Stimulated activated CD4-positive, alpha-beta T cell treated with anti-CD3 and anti-CD28 coated beads, Interleukin-4, amount 100 ng/mL, for 48 hours (primary cell): Measurements from ENCODE around the gene FXYD7.
"Not testable (repeated sequence)": the region's sequence is repeated elsewhere in the genome, so short reads cannot be mapped to it uniquely, and the experiment has no call there.

ENCODE experiments used
- DNase-seq, 2 donors: peaks; one replicate each; pipeline ENCODE4 v3.0.0-alpha.2; 2020; ENCODE audit warnings: low read depth in 2 of 2

Gene FXYD7

GRCh38 chr19:35144600-35145436 lies 1.8 kb downstream of the FXYD7 start:
- no peak for DNase-seq

GRCh38 chr19:35146746-35147459 lies 3.8 kb downstream of the FXYD7 start:
- DNase-seq: no peak

GRCh38 chr19:35149463-35149862 lies 6.4 kb downstream of the FXYD7 start:
- DNase-seq: no peak

GRCh38 chr19:35150445-35150844 lies 7.4 kb downstream of the FXYD7 start:
- DNase-seq: no peak

- DNase-seq: no peak
These were observed 8.4 kb downstream of the FXYD7 start for GRCh38 chr19:35151273-35152065.

GRCh38 chr19:35153129-35153522 lies 10.1 kb downstream of the FXYD7 start:
- not testable (repeated sequence) for DNase-seq

- DNase-seq: peak; percentile 79 to 80
These were observed 10.9 kb downstream of the FXYD7 start for GRCh38 chr19:35153701-35154524.

- peak; percentile 73 to 83 for DNase-seq
These were observed 11.7 kb downstream of the FXYD7 start, which contains the start of gene FXYD5 for GRCh38 chr19:35154525-35155406. FXYD5 (plus strand) TSS chr19:35154735; CDS start chr19:35155551, 816 bp downstream.

GRCh38 chr19:35155441-35155840 lies 12.4 kb downstream of the FXYD7 start:
- peak; percentile 15 to 28 for DNase-seq

- no peak for DNase-seq
These were observed 13.1 kb downstream of the FXYD7 start for GRCh38 chr19:35155981-35156672.

GRCh38 chr19:35156673-35157014 lies 13.6 kb downstream of the FXYD7 start:
- DNase-seq: no peak

GRCh38 chr19:35157431-35157830 lies 14.4 kb downstream of the FXYD7 start:
- no peak for DNase-seq

GRCh38 chr19:35159606-35160005 lies 16.6 kb downstream of the FXYD7 start:
- no peak for DNase-seq

GRCh38 chr19:35160629-35161433 lies 17.8 kb downstream of the FXYD7 start:
- DNase-seq: no peak

GRCh38 chr19:35161434-35161743 lies 18.3 kb downstream of the FXYD7 start:
- DNase-seq: no peak

GRCh38 chr19:35162471-35163326 lies 19.6 kb downstream of the FXYD7 start:
- DNase-seq: no peak

- DNase-seq: no peak
These were observed 21.4 kb downstream of the FXYD7 start for GRCh38 chr19:35164418-35164817.
